Stimulated activated CD4-positive, alpha-beta T cell treated with anti-CD3 and anti-CD28 coated beads, Interleukin-1b, Interleukin-23, amount 100 ng/mL, for 48 hours (primary cell): ENCODE results near the gene MRPL45.

Source experiments
- DNase-seq: peaks from one replicate; pipeline ENCODE4 v3.0.0-alpha.2; 2020

MRPL45 gene

DNA sequence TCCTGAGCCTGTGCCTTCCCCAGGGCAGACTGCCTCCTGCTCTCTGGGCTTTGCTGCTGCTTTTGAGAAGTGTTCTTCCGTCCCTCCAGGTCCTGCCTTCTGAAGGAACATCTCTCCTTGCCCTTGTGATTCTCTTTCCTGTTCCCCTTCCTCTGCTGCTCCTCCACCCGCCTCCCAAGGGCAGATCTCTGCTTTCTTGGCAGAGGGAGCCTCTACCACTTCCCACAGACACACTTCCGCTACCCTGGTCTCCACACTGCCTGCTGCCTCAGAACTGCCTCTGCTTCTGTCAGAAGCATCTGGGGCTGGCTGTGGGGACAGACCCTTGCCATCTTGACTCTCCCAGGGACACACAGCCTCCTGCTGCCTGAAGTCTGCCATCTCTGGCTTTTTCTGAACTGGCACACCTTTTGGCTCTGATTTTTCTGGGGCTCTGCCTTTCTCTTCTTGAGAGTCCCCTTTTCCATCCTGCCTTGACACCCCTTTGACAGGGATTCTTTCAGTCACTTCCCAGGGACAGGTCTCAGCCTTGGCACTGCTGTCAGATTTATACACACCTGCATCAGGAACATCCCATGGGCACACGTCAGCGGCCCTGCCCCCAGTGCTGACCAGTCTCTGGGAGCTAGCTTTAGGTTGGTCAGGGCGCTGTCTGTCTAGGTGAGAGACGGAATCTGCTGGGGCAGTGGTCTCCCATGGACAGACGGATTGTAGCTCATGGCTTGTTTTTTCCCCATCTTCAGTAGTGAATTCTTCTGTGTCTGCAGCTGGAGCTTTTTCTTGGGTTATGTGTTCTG lies 30.2 kb downstream of the MRPL45 start:
- no peak for DNase-seq

DNA sequence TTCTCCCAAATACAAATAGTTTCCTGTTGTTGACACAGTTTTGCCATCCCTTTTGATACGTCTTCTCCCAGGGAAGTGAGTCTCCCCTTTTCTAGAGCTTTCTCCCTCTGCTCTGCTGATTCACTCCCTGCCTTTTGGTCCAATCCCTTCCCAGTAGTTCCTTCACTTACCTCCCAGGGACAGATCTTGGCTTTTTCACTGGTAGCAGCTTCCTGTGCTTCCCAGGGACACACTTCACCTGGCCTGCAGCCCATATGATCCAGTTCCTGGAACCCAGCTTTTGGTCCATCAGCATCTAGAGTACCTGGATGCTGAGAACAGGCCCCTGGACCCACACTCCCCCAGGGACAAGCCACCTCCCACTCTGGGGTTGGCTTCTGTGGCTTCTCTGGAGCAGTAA lies 31.0 kb downstream of the MRPL45 start:
- DNase-seq = no peak

DNA sequence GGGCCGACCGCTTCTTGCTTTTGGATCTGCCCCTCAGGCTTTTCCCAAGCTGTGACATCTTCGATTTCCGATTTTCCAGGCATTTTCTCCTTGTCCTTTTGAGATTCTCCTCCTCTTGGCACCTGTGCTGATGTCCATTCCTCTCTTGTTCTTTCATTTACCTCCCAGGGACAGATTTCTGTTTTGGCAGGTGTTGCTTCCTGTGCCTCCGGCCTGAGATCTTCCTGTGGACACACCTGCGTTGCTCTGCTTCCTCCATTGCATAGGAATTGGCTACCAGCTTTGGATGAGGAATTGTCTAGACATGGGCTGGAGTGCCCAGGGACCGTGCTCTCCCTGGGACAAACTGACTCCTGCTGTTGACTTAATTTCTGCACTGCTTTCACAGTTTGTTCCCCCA lies 31.7 kb downstream of the MRPL45 start:
- no peak for DNase-seq

DNA sequence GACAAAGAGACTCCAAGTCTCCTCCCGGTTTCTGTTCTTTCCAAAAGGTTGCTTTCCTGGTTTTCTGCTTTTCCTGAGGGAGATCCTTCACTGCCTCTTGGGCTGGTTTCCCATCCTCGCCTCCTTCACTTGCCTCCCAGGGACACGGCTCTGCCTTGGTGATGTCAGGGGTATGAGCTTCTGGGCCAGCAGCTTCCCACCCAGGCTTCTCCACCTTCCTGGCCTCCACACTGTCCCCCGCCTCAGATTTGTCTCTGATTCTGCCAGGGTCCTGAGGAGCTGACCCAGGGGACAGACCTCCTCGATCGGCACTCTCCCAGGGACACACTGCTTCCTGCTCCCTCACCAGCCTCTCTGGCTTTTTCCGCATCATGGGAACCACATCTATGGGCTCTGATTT lies 32.3 kb downstream of the MRPL45 start:
- DNase-seq = no peak

DNA sequence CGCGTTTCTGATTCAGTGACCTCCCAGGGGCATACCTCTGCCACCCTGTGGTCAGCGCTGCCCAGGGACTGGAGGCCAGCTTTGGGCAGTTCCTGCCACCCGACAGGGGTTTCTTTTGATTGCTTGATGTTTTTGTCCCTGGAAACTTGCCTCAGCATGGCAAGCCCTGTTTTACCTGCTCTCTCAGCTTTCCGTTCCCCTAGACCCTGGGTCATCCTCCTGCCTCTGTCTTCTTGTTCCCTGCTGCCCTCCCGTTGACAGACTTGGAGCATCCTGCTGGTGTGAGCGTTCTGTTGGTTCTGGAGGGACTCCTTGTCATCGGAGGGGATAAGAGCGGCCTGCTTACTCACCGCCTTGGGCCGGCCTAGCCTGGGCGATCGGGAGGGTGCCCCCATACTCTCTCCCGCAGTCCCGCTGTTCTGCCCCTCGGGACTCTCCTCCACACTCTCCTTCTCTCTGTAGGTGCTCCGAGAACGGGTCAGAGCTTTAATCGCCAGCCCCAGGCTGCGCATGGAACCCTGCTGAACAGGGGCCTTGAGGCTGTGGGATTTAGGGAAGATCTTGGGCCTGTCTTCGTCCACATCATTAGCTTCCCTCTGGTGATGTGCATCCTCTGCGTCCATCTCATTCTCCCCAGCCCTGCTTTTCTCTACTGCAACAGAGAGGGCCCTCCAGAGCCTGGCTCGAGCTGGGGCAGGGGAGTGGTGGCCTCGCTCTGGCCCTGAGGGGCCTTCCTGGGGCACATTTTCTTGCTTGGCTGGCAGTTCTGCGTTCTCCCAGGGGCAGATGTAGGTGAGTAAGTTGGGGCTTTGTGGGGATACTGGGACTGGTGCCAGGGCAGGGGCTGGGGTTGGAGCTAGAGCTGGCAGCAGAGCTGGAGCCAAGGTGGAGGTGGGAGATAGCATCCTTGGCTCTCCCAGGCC lies 33.1 kb downstream of the MRPL45 start:
- no peak for DNase-seq

DNA sequence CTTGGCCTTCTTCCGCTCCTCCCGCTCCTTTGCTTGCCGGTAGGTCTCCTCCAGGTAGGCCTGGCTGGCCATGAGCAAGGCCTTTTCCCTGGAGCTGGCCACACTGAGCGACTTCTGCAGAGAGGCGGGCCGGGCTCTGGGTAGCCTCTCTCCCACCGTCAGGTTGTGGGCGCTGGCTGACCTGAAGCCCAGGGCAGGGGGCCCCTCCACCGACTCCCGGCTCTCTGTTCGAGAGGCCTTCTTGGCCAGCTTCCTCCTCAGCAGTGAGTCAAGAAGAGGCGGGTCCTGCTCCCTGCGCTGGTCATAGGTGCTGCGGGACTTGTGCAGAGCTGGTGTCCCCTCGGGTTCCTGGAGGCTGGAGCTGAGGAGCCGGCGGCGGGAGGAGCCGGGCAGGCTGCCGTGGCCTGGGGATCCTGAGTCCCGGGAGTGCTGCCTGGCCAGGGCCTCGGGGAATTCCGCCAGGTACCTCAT lies 34.0 kb downstream of the MRPL45 start:
- no peak for DNase-seq

DNA sequence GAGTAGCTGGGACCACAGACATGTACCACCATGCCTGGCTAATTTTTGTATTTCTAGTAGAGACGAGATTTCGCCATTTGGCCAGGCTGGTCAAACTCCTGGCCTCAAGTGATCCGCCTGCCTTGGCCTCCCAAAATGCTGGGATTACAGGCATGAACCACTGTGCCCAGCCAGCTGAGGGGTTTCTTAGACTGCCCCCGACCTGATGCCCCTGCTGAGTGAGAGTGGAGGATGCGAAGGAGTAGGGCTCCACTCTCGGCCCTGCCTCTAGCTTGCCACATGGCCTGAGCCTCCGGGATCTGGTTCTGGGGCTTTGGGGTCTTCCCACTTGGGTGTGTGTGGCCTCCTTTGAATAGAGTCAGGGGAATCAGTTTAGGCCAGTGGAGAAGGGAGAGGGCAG lies 35.8 kb downstream of the MRPL45 start:
- DNase-seq = no peak

DNA sequence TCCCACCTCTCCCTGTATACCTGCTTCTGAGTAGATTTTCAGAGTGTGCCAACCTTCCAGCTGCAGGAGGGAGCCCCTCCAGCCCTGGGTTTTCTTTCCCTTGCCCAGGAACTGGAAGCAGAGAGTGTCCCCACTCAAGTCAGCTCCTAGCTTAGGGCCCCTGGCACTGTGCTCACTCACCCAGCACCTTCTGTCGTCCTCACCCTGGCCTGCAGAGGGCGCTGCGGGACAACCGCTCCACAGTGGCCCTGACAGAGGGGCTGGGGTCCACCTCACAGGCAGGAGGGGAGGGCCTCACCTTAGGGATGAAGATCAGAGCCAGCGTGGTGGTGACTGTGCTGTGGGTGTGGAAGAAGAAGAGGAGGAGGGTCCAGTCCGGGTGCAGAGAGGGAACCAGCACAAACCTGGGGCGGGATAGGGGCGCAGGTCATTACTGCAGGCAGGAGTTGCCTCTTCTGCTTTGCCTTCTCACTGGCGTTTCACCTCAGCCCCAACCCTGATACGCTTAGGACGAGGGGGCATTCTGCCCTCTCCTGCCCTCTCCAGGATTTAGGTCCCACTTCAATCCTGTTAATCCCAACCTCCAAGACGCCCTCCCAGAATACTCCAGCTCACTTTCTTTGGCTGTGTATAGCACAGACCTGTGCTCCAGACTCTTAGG lies 36.8 kb downstream of the MRPL45 start:
- peak; percentile 56 for DNase-seq

DNA sequence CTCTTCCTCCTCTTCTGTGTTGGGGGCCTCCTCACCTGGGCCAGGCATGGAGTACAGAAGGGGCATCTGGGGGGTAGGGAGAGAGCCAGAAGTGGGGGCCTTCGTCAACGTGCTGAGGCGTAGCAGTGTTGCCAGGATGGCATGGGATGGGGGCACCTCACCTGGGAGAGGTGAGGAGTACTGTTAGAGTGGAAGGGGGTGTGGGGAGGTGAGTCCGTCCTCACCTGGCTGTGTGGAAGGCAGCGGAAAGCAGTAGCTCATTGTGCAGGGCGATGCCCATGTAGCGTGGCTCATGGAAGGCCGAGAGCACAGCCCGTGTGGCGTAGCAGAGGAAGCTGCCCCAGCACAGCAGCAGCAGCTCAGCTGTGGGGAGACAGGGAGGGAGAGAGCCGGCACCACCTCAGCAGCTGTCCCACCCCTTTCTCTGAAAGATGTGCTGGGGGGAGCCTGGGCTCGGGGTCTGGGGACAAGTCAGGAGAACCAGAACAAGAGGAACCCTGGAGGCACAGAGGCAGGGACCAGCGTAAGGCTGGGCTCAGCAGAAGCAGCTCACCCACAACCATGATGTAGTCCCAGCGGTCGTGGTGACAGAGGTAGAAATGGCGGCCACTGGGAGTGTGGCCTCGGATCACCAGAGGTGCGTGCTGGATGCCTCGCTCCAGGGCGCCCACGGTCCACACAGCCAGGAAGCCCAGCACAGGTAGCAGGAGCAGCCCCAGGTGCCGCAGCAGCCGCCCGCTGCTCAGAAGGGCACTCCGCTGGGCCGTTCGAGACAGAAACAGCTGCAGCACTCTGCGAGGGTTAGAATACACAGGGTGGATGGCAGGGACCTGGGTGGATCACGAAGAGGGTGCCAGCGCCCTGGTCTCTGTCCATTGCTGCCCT lies 37.8 kb downstream of the MRPL45 start:
- no peak for DNase-seq

DNA sequence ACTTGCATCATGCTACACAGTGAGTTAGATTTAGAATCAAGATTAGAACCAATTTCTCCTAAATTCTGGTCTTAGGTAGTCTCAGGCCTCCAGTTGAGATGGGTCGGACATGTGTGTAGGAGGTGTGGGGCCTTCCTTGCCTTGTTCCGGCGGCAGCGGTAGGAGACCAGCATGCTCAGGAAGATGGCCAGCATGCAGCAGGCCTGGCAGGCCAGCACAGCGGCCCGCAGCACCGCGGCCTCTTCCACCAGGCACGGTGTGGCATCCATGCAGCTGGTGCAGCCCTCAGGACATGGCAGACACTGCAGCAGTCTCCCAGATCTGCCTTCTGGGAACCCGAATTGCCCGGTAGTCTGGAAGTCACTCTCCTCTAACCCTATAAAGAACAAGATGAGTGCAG lies 39.9 kb downstream of the MRPL45 start:
- no peak for DNase-seq

DNA sequence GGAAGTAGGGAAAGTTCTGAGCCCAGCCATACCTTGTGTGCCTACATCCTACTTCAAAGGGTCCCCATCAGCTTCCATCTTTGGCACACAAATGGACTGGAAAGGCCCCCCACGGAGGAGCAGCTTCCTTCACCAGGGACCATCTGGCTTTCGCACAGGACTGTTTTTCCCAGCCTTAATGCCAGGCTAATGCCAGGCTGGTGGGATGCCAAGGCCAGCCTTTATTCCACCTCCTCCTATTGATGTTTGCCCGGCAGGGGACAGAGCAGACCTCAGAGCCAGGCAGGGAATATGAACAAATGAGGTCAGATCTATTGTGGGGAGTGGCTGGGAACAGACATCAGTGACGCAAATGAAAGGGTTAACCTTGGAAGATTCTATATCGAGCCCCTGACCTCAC lies 41.1 kb downstream of the MRPL45 start:
- DNase-seq = no peak

DNA sequence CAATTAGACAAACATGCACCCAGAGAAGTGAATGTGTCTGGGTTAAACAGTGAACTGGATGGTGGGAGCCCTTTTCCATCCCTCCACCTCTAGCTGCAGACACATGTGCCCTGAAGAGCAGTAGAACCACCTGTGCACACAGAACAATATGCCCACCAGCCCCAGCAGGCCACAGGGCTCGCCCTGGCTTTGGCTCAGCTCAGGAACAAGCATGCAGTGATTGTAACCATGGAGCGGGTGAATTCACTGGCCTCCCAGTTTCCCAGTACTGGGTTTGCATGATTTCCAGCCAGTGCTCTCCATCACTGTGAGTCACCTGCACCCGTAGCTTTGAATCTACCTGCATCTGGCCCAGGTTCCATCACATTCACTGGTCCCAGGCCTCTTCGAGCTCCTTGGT lies 41.6 kb downstream of the MRPL45 start:
- no peak for DNase-seq

DNA sequence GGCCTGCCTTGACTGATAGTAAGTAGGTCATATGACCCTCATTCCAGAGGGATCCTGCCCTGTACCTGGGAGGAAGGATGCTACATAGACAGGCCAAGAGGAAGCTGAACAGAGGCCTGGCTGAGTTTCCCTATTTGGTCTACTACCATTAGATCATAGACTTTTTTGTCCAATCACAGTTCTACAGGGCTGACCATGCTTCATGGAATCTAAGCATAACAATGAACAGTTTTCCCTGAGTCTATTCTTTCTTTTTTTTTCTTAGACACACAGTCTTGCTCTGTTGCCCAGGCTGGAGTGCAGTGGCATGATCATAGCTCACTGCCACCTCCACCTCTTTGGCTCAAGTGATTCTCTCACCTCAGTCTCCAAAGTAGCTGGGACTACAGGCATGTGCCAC lies 42.9 kb downstream of the MRPL45 start:
- no peak for DNase-seq

DNA sequence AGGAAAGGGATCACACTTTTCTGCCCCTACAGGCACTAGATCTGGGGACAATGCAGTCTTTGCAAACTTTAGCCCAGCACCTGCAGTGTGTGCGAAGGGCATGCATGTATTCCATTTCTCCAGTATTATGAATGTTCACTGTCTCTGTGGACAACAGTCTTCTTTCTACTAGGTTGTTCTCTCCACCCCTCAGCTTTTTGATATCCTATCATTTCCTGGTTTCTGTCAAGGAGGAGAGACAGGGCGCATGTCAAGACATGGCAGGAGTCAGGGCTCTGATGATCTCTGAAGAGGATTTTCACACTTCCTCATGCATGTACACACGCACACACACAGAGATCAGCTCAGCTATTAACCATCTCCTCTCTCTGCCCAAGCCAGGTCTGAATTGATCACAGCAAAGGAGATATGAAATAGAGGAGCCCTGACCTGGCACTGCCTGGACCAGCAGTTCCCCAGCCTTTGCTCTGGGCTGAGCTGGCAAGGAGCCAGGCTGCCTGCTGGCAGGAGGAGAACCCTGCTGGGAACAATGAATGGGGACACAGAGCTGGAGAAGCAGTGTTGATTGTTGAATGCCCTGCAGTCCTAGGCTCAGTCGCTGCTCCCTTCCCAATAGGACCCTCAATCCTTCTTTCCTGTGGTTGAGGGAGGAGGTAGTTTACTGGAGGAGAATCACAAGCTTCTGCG lies 44.2 kb downstream of the MRPL45 start:
- DNase-seq = no peak

DNA sequence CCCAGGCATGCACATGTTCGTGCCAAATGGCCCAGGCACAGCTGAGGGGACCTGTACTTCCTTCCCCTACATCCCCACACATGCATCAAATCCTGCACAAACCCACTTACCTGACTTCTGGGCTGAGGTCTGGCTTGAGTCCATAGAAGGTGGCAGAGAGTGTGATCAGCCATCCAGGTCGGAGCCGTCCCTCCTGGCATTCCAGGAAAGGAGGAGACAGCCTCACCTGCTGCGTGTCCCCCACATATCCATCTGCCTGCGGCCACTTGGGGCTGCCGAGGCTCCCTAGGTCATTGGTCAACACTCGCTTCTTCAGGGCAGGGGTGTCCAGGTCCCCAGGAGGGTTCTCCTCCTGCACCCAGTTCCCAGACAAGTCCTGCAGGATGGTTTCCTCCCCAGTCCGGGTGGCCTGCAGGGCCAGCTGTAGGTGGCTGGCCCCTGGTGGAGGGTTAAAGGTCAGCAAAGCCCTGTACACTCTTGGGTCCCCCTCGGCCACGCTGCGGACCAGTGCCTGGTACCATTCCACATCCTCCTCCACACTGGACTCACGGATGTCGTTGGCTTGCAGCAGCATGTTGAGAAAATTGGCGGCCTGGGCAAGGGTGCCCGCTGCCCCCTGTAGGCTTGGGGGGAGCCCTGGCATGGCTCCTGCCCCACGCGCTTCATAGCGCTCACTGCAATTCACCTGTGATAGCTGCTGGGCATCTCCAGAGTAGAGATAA lies 46.1 kb downstream of the MRPL45 start:
- no peak for DNase-seq

DNA sequence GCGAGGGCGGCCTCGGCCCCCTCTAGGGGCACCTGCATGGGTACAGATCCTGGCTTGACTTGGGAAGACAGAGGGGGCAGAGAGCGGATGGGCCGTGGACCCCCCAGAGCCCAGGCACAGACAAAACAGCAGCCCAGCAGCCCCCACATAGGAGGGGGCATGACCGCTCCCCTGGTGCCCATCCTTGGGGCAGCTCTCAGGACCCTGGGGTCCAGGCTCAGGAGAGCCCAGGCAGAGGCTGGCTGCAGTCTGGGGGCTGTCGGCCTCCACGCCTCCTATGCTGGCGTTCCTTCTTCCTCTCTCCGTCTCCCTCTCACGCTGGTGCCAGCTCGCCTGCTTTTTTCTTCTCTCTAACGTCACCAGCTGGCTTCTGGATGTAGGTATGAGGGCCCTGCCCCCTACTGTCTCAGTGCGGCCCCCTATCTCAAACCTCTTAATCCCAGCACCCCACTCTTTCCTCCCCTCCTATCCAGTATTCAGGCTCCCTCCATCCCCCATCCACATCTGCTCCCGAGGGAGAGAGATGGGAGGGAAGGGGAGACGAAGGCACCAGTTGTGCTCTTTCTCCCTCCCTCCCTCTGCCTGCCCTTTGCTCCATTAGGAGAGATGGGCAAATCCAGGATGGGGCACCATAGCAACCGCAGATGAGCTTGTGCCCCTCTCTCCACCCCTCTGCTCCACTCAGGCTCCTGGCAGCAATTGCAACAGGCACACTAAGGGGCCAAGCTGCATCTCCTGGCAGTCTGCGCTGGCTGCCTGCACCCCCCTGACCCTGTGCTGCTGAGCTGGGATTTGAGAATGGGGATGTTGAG lies 46.8 kb downstream of the MRPL45 start, which contains the start of gene GPR179:
TSS of gene GPR179 (minus strand) at position 349 of the 812 bp plus-strand sequence. CDS start at position 182, 167 bp downstream.
- no peak for DNase-seq

DNA sequence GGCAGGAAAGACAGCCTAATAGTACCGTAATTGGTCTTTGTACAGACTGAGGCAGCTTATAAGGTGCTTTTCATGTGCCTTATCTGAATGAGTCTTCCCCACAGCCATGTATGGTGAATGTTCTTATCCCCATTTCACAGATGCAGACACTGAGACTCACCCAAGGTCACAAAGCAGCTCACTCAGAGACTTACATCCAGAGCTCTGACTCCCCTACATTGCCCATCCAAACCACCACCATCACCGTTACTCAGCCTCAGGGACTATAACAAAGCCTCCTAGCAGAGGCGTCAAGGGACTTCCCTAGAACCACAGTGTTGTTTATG lies 47.4 kb downstream of the MRPL45 start:
- DNase-seq = no peak

DNA sequence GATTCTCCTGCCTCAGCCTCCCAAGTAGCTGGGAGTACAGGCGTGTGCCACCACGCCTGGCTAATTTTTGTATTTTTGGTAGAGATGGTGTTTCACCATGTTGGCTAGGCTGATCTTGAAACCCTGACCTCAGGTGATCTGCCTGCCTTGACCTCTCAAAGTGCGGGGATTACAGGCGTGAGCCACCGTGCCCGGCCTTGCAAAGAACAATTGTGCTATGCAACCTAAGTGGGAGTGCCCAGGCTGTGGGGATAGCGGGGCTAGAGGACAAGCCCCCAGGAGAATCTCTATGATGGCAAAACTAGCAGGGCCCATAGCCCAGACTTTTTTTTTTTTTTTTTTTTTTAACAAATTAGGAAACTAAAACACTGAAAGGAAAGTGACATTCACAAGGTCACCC lies 48.8 kb downstream of the MRPL45 start:
- no peak for DNase-seq

DNA sequence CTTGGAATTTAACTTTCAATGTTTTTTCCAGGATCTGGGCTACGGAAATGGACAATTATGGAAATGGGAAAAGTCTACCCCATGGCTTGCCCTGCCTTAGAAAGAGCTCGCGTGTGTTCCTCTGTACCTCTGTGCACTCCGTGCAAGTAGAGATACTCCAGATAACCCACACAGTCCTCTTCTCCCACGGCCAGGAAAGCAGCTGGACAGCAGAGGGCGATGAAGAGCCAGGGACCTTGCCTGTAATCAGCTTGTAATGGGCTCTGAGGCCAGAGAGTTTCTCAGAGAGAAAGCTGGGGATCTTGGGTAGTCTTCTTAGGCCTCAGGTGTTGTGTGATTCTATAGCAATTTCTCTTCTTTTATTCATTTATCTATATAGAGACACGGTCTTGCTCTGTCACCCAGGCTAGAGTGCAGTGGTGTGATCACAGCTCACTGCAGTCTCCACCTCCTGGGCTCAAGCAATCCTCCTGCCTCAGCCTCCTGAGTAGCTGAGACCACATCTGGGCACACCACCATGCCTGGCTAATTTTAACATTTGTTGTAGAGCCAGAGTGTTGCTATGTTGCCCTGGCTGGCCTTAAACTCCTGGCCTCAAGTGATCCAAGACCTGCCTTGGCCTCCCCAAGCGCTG lies 52.2 kb downstream of the MRPL45 start:
- DNase-seq = peak; percentile 84

DNA sequence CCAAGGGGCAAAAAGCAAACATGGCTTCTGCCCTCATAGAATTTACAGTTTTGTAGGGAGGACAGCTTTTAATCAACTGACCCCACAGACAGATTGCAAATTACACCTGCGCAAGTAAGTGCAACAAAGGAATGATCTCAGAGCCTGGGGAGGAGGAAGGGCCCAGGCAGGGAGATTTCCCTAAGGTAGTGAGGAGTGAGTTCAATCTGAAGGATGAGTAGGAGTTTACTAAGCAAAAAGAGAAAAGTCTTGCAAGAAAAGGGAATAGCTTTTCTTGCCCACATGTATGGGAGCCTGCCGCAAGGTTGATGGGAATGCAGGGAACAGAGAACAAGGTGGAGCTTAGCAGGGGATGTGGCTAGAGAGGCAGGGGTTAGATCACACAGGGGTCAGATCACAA lies 53.1 kb downstream of the MRPL45 start:
- no peak for DNase-seq
